Right lobe of liver (tissue), 6 donors: ENCODE results near the gene H6PD. TPM values are rescaled to one million over a fixed set of nuclear protein-coding genes. Genes with fewer than 3 reads are reported as not detected.

Experiments used
- ATAC-seq, 4 donors: fragments of 200-7000 bp; cut with Tn5 transposase; one replicate each; pipeline ENCODE4 v1.9.1; 2020; ENCODE audit warnings: mild to moderate bottlenecking in 4 of 4, moderate library complexity in 4 of 4
- DNase-seq, 3 donors: peaks; one replicate each; pipeline ENCODE4 v3.0.0-alpha.2; 2020
- H3K27ac ChIP-seq, 3 donors: fragments of 200-600 bp; one replicate each; pipeline ENCODE4 v1.8.0; 2022
- H3K27me3 ChIP-seq, 2 donors: fragments of 200-600 bp; one replicate each; pipeline ENCODE4 v1.8.0; 2022
- H3K36me3 ChIP-seq, 4 donors: fragments of 200-600 bp; sonication (generic) in 1 of 4; one replicate each; pipeline versions ENCODE4 v1.5.1 to v1.8.0; 2017 to 2022; ENCODE audit warnings: control low read depth in 1 of 4
- H3K4me1 ChIP-seq, 4 donors: fragments of 200-600 bp; sonication (generic) in 1 of 4; one replicate each; pipeline versions ENCODE4 v1.5.1 to v1.8.0; 2017 to 2022; ENCODE audit warnings: control low read depth in 1 of 4
- H3K4me3 ChIP-seq, 3 donors: fragments of 200-600 bp; one replicate each; pipeline ENCODE4 v1.8.0; 2022
- H3K9me3 ChIP-seq, 4 donors: fragments of 200-600 bp; sonication (generic) in 1 of 4; one replicate each; pipeline versions ENCODE4 v1.5.1 to v1.8.0; 2017 to 2022; ENCODE audit warnings: control low read depth in 1 of 4
- CTCF ChIP-seq, 4 donors: fragments of 200-600 bp in 3 of 4; fragments of 450-650 bp in 1 of 4; IDR thresholded peaks; one replicate each; pipeline versions ENCODE4 v1.5.1 to v1.8.0; 2016 to 2022; ENCODE audit warnings: antibody characterized with exemption in 4 of 4, mild to moderate bottlenecking in 2 of 4
- POLR2A ChIP-seq: fragments of 450-650 bp; IDR thresholded peaks from one replicate; pipeline ENCODE4 v1.6.1; 2017; ENCODE audit warnings: antibody characterized with exemption, mild to moderate bottlenecking
- WGBS: methylation state at CpG from one replicate; pipeline ENCODE4 v1.1.6; 2018; ENCODE audit warnings: low coverage, low lambda C conversion rate; ENCODE audit not compliant: insufficient coverage; ENCODE audit errors: missing lambda C conversion rate; 5-methylcytosine and 5-hydroxymethylcytosine counted together
- intact Hi-C, 2 donors: fragments of 100-400 bp; cut with DNase I; formaldehyde crosslinking; loops; one replicate each; pipeline versions ENCODE4 v1.11.2 to v1.14.1; 2022
- total RNA-seq, 6 experiments: library from RNA; depleted of rRNA in 2 of 6; stranded (reverse); fragments of >200 nt in 2 of 6; fragmentation: NEBNext Ultra II Directional in 3 of 6; extraction: Animal tissue kit (Norgen Biotek cat#: 25700) in 3 of 6; gene quantifications; one replicate each; pipeline versions ENCODE4 v1.1.0 to v1.2.4, GENCODE V29; 2016 to 2023
- donor health status: DM: no; HTN: yes; CAD: no.
- donor health status: DM: no; HTN: no; CAD: no.
- donor health status: DM: no; HTN: no; CAD: no.
- donor health status: DM: no; HTN: yes; CAD: no.
- donor health status: DM: no; HTN: yes; CAD: no.

The H6PD gene
- total RNA-seq, 6 experiments from 2014 or later: 102 to 158 (median 120) TPM

DNA sequence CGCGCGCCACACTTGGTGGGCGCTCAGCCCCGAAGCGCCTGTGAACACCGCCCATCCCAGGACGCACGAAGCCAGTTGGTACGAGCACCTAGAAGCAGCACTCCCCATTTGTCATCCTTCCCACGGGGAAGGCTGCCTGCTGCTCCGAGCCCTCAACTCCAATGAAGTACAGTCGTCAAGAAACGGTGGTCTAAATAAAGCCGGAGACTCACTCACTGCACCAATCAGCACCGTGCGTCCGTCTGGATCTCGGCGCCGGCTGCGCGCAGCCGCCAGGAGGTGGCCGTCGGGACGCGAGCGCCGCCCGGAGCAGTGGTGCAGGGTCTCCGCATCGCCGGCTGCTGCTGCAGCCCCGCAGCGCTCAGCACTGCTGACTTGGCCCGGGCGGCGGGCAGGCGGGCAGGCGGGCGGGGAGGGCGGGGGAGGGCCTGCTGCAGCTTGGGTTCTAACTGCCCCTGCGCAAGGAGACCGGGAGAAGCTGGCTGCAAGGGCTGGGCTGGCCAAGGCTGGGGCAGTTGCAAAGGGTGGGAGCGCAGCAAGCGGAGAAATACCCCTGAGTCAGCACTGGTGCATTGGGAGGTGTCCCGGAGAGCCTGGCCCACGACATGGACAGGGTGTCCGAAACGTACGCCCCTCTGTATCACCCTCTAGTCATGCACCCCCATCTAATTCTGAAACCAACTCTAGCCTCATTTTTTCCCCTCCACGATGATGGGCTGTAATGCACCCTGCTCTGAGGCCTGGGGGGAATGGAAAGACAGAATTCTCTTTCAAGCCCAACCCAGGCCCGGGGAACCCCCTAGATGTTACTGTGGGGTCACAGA, 35.8 kb upstream of the H6PD start:
- 29% methylated on average over 14 of the region's 54 CpGs for WGBS
- H3K4me1 ChIP-seq: peaks cover 0 to 11% (median 0%) of the 10 kb centered on the region in 4 donors
- intact Hi-C loops: loop anchor here (5.0 kb wide), 1 partner anchor 56 kb away; no protein-coding TSS in a partner anchor
- TF ChIP-seq CTCF (IDR thresholded peaks at IDR 0.05) (no peak), POLR2A (no peak)
- no peaks in the 10 kb centered on the region for H3K36me3 ChIP-seq
- DNase-seq (no peak), ATAC-seq (no peak)
- H3K4me3 ChIP-seq: no peak overlapping the region
- no peaks in the 10 kb centered on the region for H3K9me3 ChIP-seq
- H3K27me3 ChIP-seq: no peaks in the 10 kb centered on the region
- H3K27ac ChIP-seq: no peak overlapping the region

DNA sequence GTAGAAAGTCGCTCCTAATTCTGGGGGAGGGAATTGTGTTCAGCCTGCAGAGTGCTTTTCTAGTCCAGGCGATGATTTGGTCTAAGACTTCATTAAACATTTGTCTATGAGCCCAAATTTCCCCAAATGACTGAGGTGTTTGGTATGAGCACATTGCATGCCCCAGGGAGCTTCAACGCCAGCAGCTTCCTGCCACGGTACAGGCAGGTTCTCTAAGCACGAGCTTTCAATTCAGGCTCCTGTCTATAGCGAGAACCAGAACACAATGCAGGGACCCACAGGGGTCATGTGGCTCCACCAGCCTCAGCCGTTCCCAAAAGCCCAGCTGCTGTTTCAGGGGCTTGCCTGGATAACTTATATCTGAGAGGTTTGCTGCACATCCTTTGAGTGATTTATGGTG, 34.1 kb upstream of the H6PD start:
- Histone ChIP-seq H3K27me3 (no peaks in the 10 kb centered on the region), H3K27ac (no peak overlapping the region), H3K36me3 (no peaks in the 10 kb centered on the region), H3K4me1 (peaks cover 0 to 18% (median 0%) of the 10 kb centered on the region in 4 donors), H3K4me3 (no peak overlapping the region), H3K9me3 (no peaks in the 10 kb centered on the region)
- TF ChIP-seq CTCF (IDR thresholded peaks at IDR 0.05) (no peak), POLR2A (no peak)
- no peak for DNase-seq
- 44% methylated on average over 7 of the region's 7 CpGs for WGBS
- ATAC-seq: no peak
- intact Hi-C loops: no loop called here

DNA sequence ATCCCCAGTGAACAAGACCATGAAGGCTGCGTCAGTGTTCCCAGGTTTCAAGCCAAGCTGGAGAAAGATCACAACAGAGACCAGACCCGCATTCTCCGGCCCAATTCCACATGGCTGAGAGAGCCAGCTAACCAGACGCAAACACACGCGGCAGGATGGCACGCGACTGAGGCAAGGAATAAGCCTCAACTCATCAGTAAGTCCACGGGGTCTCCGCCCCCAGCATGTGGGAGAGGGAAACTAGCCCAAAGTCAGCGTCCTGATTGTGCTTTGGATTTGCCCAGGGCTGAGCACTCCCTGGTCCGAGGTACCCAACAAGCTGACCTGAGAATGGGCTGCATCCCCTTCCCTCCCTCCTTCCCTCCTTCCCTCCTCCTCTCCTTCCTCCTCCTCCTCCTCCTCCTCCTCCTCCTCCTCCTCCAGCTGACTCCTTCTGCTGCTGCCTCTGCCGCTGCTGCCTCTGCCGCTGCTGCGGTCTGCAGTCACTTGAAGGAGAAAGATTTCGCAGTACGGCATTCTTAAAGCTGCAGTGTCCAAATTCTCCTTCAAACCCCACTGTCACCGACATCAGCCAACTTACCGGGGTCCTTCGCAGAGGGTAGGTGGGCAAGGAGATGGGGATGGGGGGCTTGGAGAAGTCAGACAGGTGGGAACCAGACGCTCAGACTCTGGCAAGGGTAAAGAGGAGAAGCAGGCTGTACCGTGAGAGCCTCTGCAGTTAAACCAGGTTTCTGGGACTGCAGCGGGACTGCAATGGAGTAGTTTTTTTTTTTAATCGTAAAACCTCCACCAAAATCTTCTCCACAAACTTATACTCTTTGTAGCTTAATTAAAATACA, 33.0 kb upstream of the H6PD start:
- H3K4me1 ChIP-seq: peaks cover 0 to 13% (median 0%) of the 10 kb centered on the region in 4 donors
- TF ChIP-seq POLR2A (no peak), CTCF (IDR thresholded peaks at IDR 0.05) (no peak)
- H3K4me3 ChIP-seq: no peak overlapping the region
- ATAC-seq: no peak
- H3K27ac ChIP-seq: no peak overlapping the region
- no peaks in the 10 kb centered on the region for H3K9me3 ChIP-seq
- H3K27me3 ChIP-seq: no peaks in the 10 kb centered on the region
- no peaks in the 10 kb centered on the region for H3K36me3 ChIP-seq
- intact Hi-C loops: no loop called here
- 10% methylated on average over 20 of the region's 24 CpGs for WGBS
- DNase-seq: no peak

DNA sequence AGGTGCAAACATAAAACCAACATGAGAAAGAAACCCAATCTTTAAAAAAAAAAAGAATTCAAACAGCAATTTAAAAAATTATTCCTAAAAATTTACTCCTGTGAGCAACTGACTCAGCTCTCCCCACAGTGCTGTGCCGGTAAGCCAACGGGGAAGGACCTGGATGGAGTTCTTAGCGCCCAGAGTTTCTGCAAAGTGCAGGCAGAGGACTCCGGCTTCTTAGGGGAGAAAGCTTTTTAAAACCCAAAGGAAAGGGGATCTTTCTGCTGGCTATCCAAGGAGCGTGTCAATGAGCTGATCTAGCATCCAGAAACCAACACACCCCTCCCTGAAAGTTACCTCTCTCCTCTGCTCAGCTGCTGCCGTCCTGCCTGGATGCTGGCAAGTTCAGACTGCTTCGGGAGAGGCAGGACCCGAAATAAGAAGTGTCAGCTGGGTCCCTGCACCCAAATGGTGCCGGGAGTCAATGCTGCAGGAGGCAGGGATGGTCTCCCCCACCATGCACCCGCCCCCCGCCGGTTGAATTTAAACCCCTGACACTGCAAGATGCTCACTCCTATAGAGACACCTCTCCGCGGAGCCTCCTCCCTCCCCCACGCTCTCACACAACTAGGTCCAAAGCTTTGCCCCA, 32.2 kb upstream of the H6PD start:
- intact Hi-C loops: no loop called here
- Histone ChIP-seq H3K36me3 (no peaks in the 10 kb centered on the region), H3K27me3 (no peaks in the 10 kb centered on the region), H3K4me1 (peaks cover 0 to 12% (median 0%) of the 10 kb centered on the region in 4 donors), H3K4me3 (no peak overlapping the region), H3K27ac (no peak overlapping the region), H3K9me3 (no peaks in the 10 kb centered on the region)
- no peak for ATAC-seq
- WGBS: 16% methylated on average over 13 of the region's 15 CpGs
- no peak for TF ChIP-seq CTCF (IDR thresholded peaks at IDR 0.05)
- no peak for TF ChIP-seq POLR2A
- no peak for DNase-seq
